NCI-H1417 (cell line): ENCODE results near the gene FADS2.

Experiments used
- DNase-seq, 3 experiments: peaks; one replicate each; lab custom pipeline; 2025; lab: John Stamatoyannopoulos, UW

Gene FADS2

GRCh38 chr11:61827571-61828378, at the start of gene FADS2:
FADS2 (plus strand) TSS chr11:61828300; CDS start chr11:61828391, 91 bp downstream.
- DNase-seq, result peak; percentile 95 to 99 (median 99)

- no peak for DNase-seq
Measured at GRCh38 chr11:61778357-61778886, 49.7 kb upstream of the FADS2 start.

GRCh38 chr11:61778920-61779650, 49.0 kb upstream of the FADS2 start:
- no peak for DNase-seq

GRCh38 chr11:61779666-61780525, 48.2 kb upstream of the FADS2 start:
- no peak for DNase-seq

- no peak for DNase-seq
Measured at GRCh38 chr11:61780581-61781162, 47.4 kb upstream of the FADS2 start.

- DNase-seq, result no peak
Measured at GRCh38 chr11:61781585-61781984, 46.5 kb upstream of the FADS2 start.

GRCh38 chr11:61782299-61782698, 45.8 kb upstream of the FADS2 start:
- DNase-seq, result no peak

- no peak for DNase-seq
Measured at GRCh38 chr11:61782841-61783240, 45.3 kb upstream of the FADS2 start.

- no peak for DNase-seq
Measured at GRCh38 chr11:61783717-61784505, 44.2 kb upstream of the FADS2 start.

- DNase-seq, result no peak
Measured at GRCh38 chr11:61784506-61784805, 43.6 kb upstream of the FADS2 start.

- no peak for DNase-seq
Measured at GRCh38 chr11:61785837-61786402, 42.2 kb upstream of the FADS2 start.

GRCh38 chr11:61787928-61788491, 40.1 kb upstream of the FADS2 start:
- peak in 1 of 3 experiments; percentile 26 for DNase-seq

- DNase-seq, result peak; percentile 6 to 85 (median 78)
Measured at GRCh38 chr11:61791737-61792309, 36.3 kb upstream of the FADS2 start.

GRCh38 chr11:61792310-61793082, 35.6 kb upstream of the FADS2 start, which contains the start of the genes FEN1 and TMEM258:
FEN1 (plus strand) TSS chr11:61792911; CDS start chr11:61795362, 2,451 bp downstream.
TMEM258 (minus strand) TSS chr11:61792599; CDS start chr11:61792558, 41 bp downstream.
- DNase-seq, result peak; percentile 90 to 98 (median 98)

- DNase-seq, result peak in 1 of 3 experiments; percentile 89
Measured at GRCh38 chr11:61793083-61793828, 34.8 kb upstream of the FADS2 start.

- DNase-seq, result no peak
Measured at GRCh38 chr11:61793829-61794204, 34.3 kb upstream of the FADS2 start.

- no peak for DNase-seq
Measured at GRCh38 chr11:61794579-61794978, 33.5 kb upstream of the FADS2 start.

- no peak for DNase-seq
Measured at GRCh38 chr11:61795459-61795858, 32.6 kb upstream of the FADS2 start.
